DND-41 (cell line): ENCODE results near the gene PARP1.

Experiments
- ATAC-seq: fragments of 200-7000 bp; cut with Tn5 transposase; 3 replicates; pipeline ENCODE4 v1.9.1; 2021; ENCODE audit warnings: low read depth; ENCODE audit not compliant: insufficient read depth
- DNase-seq: peaks from one replicate; pipeline ENCODE4 v3.0.0-alpha.2; 2020
- H2AFZ ChIP-seq: 2 replicates; pipeline ENCODE4 v1.6.0; 2012; ENCODE audit warnings: low read depth, low read length
- H3K27ac ChIP-seq: 2 replicates; pipeline ENCODE4 v1.5.1; 2012; ENCODE audit warnings: low read length, inconsistent platforms
- H3K27me3 ChIP-seq: fragments of 200-600 bp; sonication (generic); 2 replicates; pipeline ENCODE4 v1.6.0; 2012; ENCODE audit warnings: low read length, mild to moderate bottlenecking, inconsistent platforms; ENCODE audit not compliant: insufficient read depth, poor library complexity
- H3K36me3 ChIP-seq: 2 replicates; pipeline ENCODE4 v1.5.1; 2012; ENCODE audit warnings: low read length, inconsistent platforms; ENCODE audit not compliant: insufficient read depth
- H3K4me1 ChIP-seq: 2 replicates; pipeline ENCODE4 v1.5.1; 2012; ENCODE audit warnings: mild to moderate bottlenecking, low read length; ENCODE audit not compliant: insufficient read depth
- H3K4me2 ChIP-seq: 2 replicates; pipeline ENCODE4 v1.6.0; 2012; ENCODE audit warnings: mild to moderate bottlenecking, moderate library complexity, low read length, inconsistent platforms; ENCODE audit not compliant: insufficient read depth
- H3K4me3 ChIP-seq, 2 experiments: fragments of 200-600 bp in 1 of 2; shearing (Covaris generic) in 1 of 2; 2 replicates each; pipeline ENCODE4 v1.5.1; 2012 to 2016; ENCODE audit warnings: inconsistent platforms in 2 of 2, low read length in 2 of 2, mild to moderate bottlenecking in 2 of 2, low read depth in 1 of 2, moderate library complexity in 1 of 2
- H3K79me2 ChIP-seq: 2 replicates; pipeline ENCODE4 v1.6.0; 2012; ENCODE audit warnings: low read length, inconsistent platforms; ENCODE audit not compliant: insufficient read depth
- H3K9ac ChIP-seq: 2 replicates; pipeline ENCODE4 v1.6.0; 2012; ENCODE audit warnings: low read depth, mild to moderate bottlenecking, inconsistent platforms, low read length, moderate library complexity
- H3K9me3 ChIP-seq: 2 replicates; pipeline ENCODE4 v1.5.1; 2012; ENCODE audit warnings: low read length, moderate library complexity, mild to moderate bottlenecking, inconsistent platforms; ENCODE audit not compliant: insufficient read depth, severe bottlenecking
- H4K20me1 ChIP-seq: 2 replicates; pipeline ENCODE4 v1.6.0; 2012; ENCODE audit warnings: low read length; ENCODE audit not compliant: insufficient read depth
- EZH2 ChIP-seq: IDR thresholded peaks from 3 replicates; pipeline ENCODE4 v1.6.1; 2012; ENCODE audit warnings: borderline replicate concordance, low read depth, mild to moderate bottlenecking, moderate library complexity, low read length, inconsistent platforms; ENCODE audit not compliant: severe bottlenecking
- TF ChIP-seq, protein P1 (sequence below): IDR thresholded peaks from 2 replicates; pipeline ENCODE4 v1.5.1; 2012; ENCODE audit warnings: borderline replicate concordance, low read length, moderate library complexity, mild to moderate bottlenecking; ENCODE audit not compliant: poor library complexity, severe bottlenecking; ENCODE audit errors: extremely low read depth

PARP1 gene

GRCh38 chr1:226382030-226382429, 25.9 kb downstream of the PARP1 start:
- Histone ChIP-seq H3K36me3 (peaks cover 98% of the 10 kb centered on the region), H3K9me3 (no peaks in the 10 kb centered on the region), H4K20me1 (peaks cover 5% of the 10 kb centered on the region; the same call in 1 of the 2 replicates), H3K27ac (no peak overlapping the region), H3K27me3 (no peaks in the 10 kb centered on the region), H3K9ac (no peak overlapping the region), H3K4me3 (no peak overlapping the region), H2AFZ (no peak overlapping the region), H3K79me2 (no peaks in the 10 kb centered on the region), H3K4me1 (no peaks in the 10 kb centered on the region), H3K4me2 (no peak overlapping the region)
- DNase-seq, result no peak
- TF ChIP-seq, protein P1, sequence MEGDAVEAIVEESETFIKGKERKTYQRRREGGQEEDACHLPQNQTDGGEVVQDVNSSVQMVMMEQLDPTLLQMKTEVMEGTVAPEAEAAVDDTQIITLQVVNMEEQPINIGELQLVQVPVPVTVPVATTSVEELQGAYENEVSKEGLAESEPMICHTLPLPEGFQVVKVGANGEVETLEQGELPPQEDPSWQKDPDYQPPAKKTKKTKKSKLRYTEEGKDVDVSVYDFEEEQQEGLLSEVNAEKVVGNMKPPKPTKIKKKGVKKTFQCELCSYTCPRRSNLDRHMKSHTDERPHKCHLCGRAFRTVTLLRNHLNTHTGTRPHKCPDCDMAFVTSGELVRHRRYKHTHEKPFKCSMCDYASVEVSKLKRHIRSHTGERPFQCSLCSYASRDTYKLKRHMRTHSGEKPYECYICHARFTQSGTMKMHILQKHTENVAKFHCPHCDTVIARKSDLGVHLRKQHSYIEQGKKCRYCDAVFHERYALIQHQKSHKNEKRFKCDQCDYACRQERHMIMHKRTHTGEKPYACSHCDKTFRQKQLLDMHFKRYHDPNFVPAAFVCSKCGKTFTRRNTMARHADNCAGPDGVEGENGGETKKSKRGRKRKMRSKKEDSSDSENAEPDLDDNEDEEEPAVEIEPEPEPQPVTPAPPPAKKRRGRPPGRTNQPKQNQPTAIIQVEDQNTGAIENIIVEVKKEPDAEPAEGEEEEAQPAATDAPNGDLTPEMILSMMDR, result no peak
- no peak for TF ChIP-seq EZH2
- ATAC-seq, result no peak

DNA sequence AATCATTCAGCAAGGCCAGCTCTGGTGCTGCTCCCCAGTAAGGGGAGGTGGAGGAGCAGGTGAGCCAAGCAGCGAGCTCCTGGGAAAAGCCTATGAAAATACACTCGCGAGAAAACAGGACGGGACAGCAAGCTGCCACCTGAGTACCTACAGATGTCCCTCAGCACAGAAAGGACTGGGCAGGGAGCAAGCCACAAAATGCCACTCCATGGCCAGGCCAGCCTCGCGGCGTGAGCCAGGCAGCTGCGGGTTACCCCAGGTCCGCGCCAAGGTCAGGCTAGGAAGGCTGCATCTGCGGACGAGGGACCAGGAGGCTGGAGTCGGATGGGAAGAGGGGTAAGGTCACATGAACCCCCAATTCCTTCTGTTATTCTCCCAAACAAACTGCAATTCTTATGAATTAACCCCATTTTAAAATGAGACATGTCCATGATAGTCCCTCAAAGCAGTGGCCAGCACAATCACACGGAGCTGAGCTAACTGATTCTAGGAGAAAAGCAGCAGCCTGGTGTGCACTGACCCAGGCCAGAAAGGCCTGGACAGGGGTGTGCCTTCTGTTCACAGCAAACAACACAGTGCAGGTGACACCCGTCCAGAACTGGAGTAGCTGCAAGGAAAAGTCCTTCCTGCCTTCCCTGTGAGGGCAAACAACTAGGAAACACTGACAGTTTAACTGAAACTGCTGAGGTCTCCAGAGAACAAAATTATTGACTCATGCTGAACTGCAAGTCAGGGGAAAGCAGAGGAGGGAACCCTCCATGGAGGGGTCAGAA, 26.5 kb downstream of the PARP1 start:
- Histone ChIP-seq H2AFZ (no peak overlapping the region), H3K4me3 (no peak overlapping the region), H3K4me2 (no peak overlapping the region), H3K9me3 (no peaks in the 10 kb centered on the region), H3K9ac (no peak overlapping the region), H3K27ac (no peak overlapping the region), H4K20me1 (peaks cover 5% of the 10 kb centered on the region; the same call in 1 of the 2 replicates), H3K36me3 (peaks cover 100% of the 10 kb centered on the region), H3K4me1 (no peaks in the 10 kb centered on the region), H3K79me2 (no peaks in the 10 kb centered on the region), H3K27me3 (no peaks in the 10 kb centered on the region)
- no peak for DNase-seq
- TF ChIP-seq, protein P1, result no peak
- TF ChIP-seq EZH2, result no peak
- no peak for ATAC-seq

DNA sequence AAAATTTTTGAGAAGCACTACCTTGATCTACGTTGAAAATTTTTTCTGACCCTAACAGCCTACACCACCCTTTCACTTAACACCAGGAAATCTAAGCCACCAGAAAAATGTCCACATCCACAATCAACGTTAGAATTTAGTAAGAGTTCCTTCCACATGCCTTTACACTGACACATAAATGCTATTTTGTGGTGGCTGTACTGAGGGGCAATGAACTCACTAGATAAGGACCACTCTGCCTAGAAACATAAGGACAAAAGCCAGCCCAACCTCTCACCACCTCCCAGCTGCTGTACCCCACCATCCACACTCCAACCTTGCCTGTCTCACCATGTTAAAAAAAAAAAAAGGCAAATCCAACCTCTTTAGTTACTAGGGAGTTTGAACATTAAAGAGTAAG, 29.8 kb downstream of the PARP1 start:
- ATAC-seq (no peak), DNase-seq (no peak)
- Histone ChIP-seq H3K9me3 (no peaks in the 10 kb centered on the region), H4K20me1 (no peaks in the 10 kb centered on the region), H3K79me2 (no peaks in the 10 kb centered on the region; the same call in 1 of the 2 replicates), H3K4me1 (no peaks in the 10 kb centered on the region), H3K4me2 (no peak overlapping the region), H3K4me3 (no peak overlapping the region), H3K27ac (no peak overlapping the region), H3K9ac (no peak overlapping the region), H3K36me3 (peaks cover 100% of the 10 kb centered on the region), H2AFZ (no peak overlapping the region), H3K27me3 (no peaks in the 10 kb centered on the region)
- TF ChIP-seq, protein P1, result no peak
- TF ChIP-seq EZH2, result no peak
